GM18507 (cell line): ENCODE results near the gene PNPLA5.

Source experiments
- DNase-seq: peaks from one replicate; pipeline ENCODE4 v3.0.0; 2011; ENCODE audit warnings: low read depth; ENCODE audit not compliant: insufficient read length; ENCODE audit errors: extremely low spot score
- FAIRE-seq: peaks from 2 replicates; lab custom pipeline; 2011; peaks lifted over from hg19 to GRCh38; lab: Jason Lieb, UNC

The PNPLA5 gene, protein sequence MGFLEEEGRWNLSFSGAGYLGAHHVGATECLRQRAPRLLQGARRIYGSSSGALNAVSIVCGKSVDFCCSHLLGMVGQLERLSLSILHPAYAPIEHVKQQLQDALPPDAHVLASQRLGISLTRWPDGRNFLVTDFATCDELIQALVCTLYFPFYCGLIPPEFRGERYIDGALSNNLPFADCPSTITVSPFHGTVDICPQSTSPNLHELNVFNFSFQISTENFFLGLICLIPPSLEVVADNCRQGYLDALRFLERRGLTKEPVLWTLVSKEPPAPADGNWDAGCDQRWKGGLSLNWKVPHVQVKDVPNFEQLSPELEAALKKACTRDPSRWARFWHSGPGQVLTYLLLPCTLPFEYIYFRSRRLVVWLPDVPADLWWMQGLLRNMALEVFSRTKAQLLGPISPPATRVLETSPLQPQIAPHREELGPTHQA

DNA sequence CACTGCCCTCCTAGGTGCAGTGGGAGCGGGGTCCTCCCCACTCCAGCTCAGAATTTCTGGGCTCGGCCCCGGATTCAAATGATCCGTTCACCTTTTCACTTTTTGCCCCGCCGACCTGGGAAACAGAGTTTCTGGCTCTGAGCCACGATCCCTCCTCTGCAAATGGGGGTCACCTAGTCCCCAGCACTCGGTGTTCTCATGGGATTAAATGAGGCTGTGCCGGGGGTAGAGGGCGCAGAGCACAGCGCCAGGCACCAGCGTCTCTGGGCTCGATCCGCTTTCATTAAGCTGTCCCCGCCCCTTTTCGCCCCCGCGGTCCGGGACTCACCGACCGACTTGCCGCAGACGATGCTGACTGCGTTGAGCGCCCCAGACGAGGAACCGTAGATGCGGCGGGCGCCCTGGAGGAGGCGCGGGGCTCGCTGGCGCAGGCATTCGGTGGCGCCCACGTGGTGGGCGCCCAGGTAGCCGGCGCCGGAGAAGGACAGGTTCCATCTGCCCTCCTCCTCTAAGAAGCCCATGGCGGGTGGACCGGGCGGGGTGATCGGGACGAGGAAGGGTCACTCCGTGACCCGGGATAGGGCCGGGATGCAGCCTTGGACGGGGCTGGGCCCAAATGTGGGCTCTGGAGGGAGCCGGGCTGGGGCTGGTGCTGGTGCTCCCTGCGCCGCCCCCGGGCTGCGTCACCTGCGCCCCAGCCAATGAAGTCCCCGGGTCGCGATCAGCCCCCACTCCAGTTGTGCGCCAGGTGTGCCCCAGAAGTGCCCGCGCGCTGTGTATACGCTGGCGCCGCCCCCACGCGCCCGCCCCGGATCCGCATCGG lies at the start of gene PNPLA5:
Gene PNPLA5 (minus strand): TSS at position 654 of the 823 bp plus-strand sequence. CDS start 133 bp downstream, at position 521.
- no peak for DNase-seq
- no peak for FAIRE-seq

DNA sequence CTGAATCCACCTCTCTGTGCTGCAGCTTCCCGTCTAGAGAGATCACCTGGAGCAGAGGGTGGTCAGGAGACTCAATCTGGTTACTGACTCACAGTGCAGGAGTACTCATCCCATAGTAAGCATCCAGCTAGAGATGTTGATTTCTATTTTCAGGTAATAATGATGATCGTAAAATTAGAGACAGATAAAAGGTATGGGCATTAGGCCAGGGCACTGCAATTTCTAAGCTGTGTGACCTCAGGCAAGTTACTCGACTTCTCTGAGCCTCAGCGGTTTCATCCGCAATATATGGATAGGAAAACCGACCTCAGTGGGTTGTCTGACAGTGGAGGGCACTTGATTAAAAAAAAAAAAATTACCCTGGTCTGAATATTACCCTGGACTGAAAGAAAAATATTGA lies 49.6 kb upstream of the PNPLA5 start:
- FAIRE-seq (no peak), DNase-seq (no peak)

DNA sequence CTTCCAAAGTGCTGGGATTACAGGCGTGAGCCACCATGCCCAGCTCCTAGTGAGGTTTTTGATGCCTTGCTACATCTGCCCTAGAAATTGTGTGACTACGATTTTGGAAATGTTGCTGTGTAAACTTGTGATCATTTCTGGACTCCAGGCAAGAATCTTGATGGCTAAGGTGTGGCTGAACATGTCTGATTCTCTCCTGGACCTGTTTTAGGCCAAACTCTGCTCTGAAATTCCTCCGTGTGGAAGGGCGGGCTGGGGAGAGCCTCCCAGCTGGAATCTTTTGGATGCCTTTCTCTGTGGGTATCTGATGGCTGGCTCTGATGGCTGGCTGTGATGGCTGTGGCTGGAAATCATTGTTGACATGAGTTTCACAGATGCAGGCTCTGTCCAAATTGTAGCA lies 40.0 kb upstream of the PNPLA5 start:
- no peak for FAIRE-seq
- DNase-seq: no peak

DNA sequence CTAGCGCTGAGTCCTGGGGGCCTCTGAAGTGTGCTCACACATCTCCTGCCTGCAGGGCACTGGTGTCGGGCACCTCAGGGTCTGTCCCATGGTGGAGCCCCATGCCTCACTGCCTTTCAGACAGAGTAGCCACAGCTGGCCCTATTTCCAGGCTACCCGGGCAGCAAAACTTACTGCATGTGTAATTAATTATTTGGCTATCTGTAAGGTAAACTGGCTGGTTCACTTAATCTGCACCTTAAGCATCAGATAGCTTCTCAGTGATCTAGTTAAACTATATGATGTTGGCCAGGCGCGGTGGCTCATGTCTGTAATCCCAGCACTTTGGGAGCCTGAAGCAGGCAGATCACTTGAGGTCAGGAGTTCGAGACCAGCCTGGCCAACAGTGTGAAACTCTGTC lies 37.1 kb upstream of the PNPLA5 start:
- DNase-seq (no peak), FAIRE-seq (no peak)

DNA sequence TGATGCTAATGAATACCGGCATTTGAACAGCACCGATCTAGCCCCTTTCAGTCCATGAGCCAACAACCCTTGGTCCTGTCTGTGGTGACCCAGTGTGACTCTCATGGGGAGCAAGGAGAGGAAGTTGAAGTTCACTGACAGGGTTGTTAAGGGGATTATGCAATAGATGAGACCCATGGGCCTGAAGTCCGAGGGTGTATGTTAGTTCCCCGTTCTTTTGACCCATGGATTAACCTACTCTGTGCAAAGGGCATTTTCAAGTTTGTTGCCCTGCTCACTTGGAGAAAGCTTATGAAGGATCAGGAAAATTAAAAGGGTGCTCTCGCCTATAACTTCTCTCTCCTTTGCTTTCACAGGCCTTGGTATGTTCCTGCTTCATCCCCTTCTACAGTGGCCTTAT lies 36.7 kb upstream of the PNPLA5 start:
- no peak for FAIRE-seq
- no peak for DNase-seq

DNA sequence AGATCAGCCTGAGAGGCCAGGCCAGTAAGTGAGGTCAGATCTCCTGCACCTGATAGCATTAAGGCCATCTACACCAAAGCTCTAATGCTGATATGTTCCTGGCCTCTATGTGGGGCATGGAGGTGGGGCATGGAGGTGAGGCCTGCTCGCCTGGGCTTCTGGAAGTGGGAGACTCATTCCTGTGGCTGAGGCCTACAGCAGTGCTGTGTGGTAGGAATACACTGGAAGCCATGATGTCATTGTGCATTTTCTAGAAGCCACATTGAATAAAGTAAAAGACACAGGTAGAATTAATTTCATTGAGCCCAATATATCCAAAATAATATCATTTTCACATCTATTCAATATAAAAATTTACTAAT lies 34.5 kb upstream of the PNPLA5 start:
- no peak for FAIRE-seq

DNA sequence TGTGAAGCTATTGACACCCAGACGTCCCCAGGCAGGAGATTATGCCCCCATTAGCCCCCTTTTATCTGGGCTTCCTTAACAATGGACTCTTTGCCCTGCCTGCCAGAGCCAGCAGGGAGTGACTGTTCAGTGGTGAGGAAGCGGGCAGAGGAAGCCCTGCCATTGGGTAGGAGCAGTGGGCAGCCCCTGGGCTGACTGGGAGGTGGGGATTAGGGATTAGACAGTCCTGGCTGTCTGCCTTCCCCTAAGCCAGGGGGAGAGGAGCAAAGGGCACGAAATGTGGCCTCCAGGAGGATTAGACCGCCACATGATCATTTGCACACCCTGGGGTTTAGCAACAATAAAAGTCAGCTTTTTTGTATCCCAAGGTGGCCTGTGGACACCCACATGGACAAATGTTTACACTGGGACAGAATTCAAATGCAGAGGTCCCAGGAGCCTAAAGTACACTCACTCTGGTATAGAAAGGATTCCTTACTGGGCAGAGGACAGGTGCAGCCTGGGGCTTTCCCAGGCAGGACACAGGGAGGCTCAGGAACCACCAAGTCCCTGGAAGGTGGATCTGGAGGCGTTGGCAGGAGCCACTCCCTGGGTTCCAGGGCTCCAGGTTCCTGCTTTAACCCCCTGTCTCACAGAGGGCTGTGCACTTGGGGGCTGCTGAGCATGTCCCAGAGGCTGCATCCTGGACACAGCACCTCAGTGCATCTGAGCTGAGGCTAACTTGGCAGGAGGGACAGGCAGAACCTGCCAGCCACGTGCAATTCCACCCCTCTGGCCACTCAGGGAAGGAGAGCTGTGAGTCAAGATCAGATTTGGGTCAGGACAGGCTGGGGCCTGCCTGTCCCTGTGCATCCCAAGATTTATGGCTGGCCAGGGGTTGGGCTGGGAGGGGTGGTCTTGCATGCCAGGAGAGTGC lies 33.9 kb upstream of the PNPLA5 start:
- DNase-seq (no peak), FAIRE-seq (no peak)

More for the DNA sequence above, 34.5 kb upstream of the PNPLA5 start:
- DNase-seq: no peak

DNA sequence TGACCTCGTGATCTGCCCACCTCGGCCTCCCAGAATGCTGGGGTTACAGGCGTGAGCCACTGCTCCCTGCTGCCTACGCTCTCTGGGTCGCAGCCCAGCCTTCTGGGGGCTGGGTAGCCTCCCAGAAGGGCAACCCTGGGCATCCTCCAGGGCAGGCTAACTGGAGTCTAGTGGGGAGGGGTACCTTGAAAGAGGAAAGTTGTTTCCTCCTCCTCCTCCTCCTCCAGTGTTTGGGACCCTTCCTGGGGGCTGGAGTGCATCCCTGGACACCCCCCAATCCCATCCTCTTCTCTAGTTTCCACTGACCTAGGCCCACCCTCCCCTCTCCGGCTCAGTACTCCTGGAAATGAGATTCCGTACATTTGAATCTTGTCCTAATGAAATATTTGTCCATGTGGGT lies 33.1 kb upstream of the PNPLA5 start:
- DNase-seq (no peak), FAIRE-seq (no peak)

DNA sequence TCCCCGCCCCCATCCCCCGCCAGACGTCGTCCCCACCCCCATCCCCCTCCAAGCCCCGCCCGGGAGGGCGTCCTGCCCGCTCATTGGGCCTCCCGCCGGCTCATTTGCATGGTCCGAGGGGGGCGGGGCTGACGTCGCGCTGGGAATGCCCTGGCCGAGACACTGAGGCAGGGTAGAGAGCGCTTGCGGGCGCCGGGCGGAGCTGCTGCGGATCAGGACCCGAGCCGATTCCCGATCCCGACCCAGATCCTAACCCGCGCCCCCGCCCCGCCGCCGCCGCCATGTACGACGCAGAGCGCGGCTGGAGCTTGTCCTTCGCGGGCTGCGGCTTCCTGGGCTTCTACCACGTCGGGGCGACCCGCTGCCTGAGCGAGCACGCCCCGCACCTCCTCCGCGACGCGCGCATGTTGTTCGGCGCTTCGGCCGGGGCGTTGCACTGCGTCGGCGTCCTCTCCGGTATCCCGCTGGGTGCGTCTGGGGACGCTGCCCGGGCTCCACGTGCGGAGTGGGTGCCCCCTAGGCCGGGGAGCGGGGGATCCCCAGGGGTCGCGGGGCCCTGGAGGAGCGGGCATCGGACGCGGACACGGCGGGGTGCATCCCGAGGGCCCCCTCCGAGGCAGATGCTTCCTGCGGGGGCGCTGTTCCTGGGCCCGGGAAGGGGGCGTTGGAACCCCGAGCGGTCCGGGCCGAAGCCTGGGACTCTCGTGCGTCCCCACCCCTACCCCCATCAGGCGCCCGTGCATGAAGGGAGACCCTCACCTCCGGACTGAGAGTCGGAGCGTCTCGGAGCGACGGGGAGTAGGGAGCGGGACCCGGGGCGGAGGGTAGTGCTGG lies 32.0 kb upstream of the PNPLA5 start, which contains the start of gene PNPLA3:
Gene PNPLA3 (plus strand): TSS at position 175 of the 834 bp plus-strand sequence. CDS start 107 bp downstream, at position 282.
- DNase-seq: peak; percentile 65
- no peak for FAIRE-seq

DNA sequence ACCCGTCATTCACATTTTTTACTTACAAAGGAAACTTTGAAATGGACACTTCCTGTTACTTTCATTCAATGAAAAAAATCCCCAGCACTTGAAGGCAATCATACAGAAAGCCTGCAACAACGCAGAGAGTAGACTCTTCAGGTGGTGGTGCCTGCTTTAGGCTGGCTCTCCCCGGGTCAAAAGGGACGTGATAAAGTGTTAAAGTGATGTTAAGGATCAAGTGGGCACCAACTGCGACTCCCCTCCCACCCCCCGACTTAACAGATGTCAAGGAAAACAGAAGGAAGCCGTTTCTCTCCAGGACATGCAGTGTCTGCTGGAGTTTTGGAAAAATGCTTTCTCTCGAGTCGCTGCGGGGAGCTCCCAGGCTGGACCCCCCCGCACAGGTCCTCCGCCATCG lies 31.4 kb upstream of the PNPLA5 start:
- DNase-seq: peak; percentile 23
- FAIRE-seq: no peak

DNA sequence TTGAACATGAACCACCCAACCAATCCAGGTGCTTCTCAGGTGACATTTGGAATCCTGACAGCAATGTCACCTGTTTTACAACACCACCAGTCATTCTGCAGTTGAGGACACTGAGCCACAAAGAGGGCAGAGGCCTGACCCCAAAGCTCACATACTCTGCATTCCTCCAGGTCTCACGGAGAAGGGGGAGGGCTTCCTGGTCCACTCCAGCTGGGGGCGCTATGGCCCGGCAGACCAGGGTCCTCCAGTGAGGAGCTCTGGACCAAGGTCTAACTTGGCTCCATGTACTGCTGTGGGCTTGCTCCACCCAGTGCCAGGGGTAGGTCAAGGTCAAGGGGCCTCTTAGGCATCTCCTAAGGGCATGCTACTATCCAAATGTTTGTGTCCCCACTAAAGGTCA lies 30.3 kb upstream of the PNPLA5 start:
- no peak for DNase-seq
- no peak for FAIRE-seq

DNA sequence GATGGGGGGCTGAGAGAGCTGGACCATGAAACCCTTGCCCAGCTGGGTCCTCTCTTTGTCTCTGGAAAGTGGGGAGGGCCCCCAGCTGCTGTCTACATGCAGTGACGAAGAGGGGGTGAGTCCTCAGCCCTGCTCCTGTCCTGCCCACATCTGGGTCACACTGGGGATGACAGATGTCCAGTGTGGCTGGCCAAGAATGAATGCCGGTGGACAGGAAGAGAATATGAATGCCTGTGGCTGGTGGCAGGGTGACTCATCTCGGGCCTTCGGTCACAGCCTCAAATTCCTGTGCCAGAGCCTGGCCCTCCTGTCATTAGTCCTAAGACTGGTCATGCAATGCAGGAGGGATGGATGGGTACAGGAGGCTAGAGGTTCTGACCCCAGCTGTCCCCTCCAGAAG lies 29.6 kb upstream of the PNPLA5 start:
- FAIRE-seq: no peak
- DNase-seq: no peak

DNA sequence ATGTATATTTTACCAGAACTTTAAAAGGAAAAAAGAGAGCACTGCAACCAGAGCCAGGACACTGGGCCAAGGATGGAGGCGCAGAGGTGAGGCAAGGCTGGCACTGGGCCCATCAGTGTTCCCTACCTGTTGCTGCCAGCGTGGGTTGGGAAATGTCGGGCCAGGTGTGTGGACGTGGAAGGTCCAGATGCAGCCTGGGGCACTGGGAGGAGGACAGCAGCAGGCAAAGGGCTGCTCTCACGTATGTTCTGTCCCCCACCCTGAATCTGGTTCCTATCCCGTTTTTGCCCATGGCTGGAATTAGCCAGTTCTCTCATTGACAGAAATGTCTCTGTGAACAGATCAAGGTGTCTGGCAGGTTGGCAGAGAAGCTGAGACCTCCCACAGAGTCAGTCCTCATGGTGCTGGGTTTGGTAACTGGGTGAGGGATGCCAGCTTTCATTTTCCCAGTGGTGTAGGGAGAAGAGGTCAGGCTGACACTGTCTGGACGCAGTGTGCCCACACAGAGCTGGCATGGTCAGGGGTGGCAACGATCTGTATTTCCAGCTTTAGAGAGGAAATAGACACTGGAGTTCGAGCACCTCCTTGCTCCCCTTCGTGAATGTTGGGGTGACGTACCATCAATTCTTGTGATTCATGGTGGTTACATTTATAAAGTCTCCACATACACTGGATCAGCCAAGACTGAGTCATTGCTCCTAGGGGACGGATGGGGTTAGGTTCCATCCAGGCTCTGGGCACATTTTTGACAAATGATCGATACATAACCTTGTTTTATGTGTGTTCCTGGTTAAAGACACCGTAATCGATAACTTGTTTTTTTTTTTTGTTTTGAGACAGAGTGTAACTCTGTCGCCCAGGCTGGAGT lies 27.5 kb upstream of the PNPLA5 start:
- FAIRE-seq (no peak), DNase-seq (no peak)

DNA sequence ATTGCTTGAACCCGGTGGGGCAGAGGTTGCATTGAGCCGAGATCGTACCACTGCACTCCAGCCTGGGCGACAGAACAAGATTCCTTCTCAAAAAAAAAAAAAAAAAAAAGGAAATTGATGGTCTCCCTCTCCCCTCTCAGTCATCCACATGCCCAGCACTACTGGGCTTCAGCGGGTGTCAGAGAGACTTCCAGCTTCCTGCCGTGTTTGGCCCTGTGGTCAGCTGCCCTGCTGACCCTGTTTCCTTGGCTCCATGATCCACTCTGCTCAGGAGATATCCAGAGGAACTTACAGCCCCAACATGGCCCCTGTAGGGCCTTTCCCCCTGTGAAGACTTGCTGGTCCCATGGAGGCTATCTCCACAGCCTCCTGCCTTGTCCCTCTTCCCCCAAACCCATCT lies 25.7 kb upstream of the PNPLA5 start:
- FAIRE-seq: no peak
- DNase-seq: no peak

DNA sequence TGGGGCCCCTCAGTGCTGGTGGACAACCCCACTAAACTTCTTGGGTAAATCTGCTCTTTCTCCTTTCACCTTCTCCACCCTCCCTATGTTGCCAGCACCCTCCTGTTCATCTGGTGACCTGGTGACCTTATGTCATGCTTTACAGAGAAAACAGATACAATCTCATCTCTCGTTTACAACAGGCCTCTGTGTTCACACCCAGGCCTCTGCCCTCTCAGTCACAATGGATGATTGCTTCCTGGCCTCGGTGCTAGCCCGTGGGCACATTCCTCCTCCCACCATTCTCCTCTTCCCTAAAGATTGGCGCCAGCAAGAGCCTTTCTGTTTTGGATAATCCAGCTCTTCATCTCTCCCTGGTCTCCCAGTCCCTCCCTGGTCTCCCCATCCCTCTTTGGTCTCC lies 19.5 kb upstream of the PNPLA5 start:
- FAIRE-seq (no peak), DNase-seq (no peak)

DNA sequence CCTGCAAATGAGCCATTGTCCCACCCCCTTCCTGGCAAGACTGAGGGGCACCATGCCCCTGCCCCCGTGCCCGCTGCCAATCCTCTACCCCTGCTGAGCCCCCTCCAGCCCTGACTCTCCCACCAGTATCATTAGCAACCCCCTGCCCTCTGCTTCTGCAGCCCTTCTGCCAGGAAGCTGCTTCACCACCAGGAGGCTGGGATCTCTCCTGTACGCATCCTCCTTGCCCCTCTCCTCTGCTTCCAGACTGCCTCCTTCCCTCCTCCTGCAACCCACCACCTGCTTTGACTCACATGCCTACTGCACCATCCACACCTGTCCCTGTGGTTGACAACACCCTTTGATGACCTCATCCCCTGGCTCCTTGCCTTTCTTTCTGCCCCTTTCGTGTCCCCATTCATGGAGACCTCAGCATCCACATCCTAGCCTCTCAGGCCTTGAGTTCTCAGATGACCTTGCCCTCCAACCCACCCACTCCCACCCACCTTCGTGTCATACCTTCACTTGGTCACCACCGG lies 18.4 kb upstream of the PNPLA5 start:
- no peak for DNase-seq
- no peak for FAIRE-seq

DNA sequence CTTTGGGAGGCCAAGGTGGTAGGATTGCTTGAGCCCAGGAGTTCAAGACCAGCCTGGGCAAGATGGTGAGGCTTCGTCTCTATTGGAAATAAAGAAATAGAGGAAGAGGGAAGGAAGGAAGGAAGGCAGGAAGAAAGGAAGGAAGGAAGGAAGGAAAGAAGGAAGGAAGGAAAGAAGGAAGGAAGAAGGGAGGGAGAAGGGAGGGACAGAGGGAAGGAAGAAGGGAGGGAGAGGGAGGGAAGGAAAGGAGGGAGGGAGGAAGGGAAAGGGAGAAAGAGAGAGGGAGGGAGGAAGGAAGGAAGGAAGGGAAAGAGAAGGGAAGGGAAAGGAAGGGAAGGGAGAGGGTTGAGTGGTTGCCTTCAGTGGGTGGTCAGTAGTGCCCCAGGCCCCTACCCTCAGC lies 17.9 kb upstream of the PNPLA5 start:
- no peak for FAIRE-seq
- no peak for DNase-seq

DNA sequence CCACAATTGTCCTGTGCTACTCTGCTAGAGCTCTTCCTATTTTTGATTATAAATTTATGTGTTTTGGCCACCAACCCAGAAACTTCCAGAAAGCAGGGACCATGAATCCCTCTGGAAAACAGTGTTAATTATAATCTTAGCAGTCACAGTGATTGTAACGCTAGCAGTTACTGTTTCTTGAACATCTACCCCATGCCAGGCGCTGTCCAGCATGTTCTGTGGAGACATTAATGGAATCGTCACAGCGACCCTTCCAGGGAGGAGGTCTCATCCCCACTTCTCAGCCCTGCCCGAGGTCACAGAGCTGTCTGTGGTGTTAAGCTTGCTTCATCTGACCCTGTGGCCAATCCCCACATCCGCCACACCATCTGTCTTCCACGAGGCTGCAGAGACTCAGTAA lies 13.9 kb upstream of the PNPLA5 start:
- FAIRE-seq: no peak
- DNase-seq: no peak
